ENCODE measurements around the gene KDM1B.
"Not testable (repeated sequence)": the region's sequence is repeated elsewhere in the genome, so short reads cannot be mapped to it uniquely, and the experiment has no call there.

The KDM1B gene

DNA sequence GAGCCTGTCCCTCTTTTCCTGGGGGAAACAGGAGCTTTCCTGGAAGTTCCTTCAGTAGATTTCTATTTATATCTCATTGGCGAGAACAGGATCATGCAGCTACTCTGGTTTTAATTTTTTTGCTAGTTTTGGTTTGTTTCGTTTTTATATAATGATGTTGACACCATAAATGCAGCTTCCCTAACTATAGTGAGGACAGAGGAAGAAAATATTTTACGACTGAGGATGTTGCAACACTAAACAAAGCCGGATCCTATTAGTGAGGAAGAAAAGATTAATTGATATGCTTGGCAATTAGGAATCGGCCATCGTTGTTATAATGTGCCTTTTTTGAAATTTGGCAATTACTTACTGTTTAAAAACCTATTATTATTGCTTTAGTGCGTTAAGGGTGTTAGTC is 16.6 kb downstream of the KDM1B start:
- Histone ChIP-seq H3K36me3 (replicated peaks; ENCODE audit: insufficient read depth, low read length) (no peaks in the 10 kb centered on the region), H3K27ac (ENCODE audit: low read length) (no peak overlapping the region), H2AFZ (ENCODE audit: low read length) (no peak overlapping the region), H3K4me1 (ENCODE audit: low read length) (no peaks in the 10 kb centered on the region), H3K9me3 (replicated peaks; ENCODE audit: insufficient read depth, low read length) (no peaks in the 10 kb centered on the region), H3K9ac (ENCODE audit: low read length) (no peak overlapping the region), H3F3A (ENCODE audit: insufficient read depth, low read length) (no peaks in the 10 kb centered on the region), H3K79me2 (ENCODE audit: low read length) (no peaks in the 10 kb centered on the region), H3K9me2 (replicated peaks; ENCODE audit: insufficient read depth, low read length) (no peaks in the 10 kb centered on the region), H3K4me2 (ENCODE audit: low read depth, low read length) (no peak overlapping the region), H4K20me1 (ENCODE audit: insufficient read depth, low read length) (no peaks in the 10 kb centered on the region), H3K4me3 (ENCODE audit: low read length) (no peak overlapping the region), H3K27me3 (replicated peaks; ENCODE audit: insufficient read depth, low read length) (no peaks in the 10 kb centered on the region)
- no peak for TF ChIP-seq EZH2 (optimal IDR thresholded peaks at IDR 0.05; ENCODE audit: low read depth, low read length)
- TF ChIP-seq, protein P1, sequence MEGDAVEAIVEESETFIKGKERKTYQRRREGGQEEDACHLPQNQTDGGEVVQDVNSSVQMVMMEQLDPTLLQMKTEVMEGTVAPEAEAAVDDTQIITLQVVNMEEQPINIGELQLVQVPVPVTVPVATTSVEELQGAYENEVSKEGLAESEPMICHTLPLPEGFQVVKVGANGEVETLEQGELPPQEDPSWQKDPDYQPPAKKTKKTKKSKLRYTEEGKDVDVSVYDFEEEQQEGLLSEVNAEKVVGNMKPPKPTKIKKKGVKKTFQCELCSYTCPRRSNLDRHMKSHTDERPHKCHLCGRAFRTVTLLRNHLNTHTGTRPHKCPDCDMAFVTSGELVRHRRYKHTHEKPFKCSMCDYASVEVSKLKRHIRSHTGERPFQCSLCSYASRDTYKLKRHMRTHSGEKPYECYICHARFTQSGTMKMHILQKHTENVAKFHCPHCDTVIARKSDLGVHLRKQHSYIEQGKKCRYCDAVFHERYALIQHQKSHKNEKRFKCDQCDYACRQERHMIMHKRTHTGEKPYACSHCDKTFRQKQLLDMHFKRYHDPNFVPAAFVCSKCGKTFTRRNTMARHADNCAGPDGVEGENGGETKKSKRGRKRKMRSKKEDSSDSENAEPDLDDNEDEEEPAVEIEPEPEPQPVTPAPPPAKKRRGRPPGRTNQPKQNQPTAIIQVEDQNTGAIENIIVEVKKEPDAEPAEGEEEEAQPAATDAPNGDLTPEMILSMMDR (IDR thresholded peaks at IDR 0.05; ENCODE audit: low read length): no peak
- TF ChIP-seq EZH2phosphoT487 (IDR thresholded peaks at IDR 0.05; ENCODE audit: low read length): no peak
- no peak for DNase-seq

DNA sequence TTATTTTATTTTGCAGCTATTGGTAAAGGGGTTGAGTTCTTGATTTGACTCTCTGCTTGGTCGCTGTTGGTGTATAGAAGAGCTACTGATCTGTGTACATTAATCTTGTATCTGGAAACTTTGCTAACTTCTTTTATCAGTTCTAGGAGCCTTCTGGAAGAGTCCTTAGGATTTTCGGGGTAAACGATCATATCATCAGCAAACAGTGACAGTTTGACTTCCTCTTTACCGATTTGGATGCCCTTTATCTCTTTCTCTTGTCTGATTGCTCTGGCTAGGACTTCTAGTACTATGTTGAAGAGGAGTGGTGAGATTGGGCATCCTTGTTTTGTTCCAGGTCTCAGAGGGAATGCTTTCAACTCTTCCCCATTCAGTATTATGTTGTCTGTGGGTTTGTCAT is 21.0 kb downstream of the KDM1B start:
- H3K27ac ChIP-seq (ENCODE audit: low read length); DNase-seq; H2AFZ ChIP-seq (ENCODE audit: low read length); H3K79me2 ChIP-seq (ENCODE audit: low read length); H3K9ac ChIP-seq (ENCODE audit: low read length); H4K20me1 ChIP-seq (ENCODE audit: insufficient read depth, low read length); H3F3A ChIP-seq (ENCODE audit: insufficient read depth, low read length); H3K36me3 ChIP-seq (replicated peaks; ENCODE audit: insufficient read depth, low read length); H3K9me3 ChIP-seq (replicated peaks; ENCODE audit: insufficient read depth, low read length); H3K9me2 ChIP-seq (replicated peaks; ENCODE audit: insufficient read depth, low read length); H3K4me2 ChIP-seq (ENCODE audit: low read depth, low read length); H3K4me1 ChIP-seq (ENCODE audit: low read length); H3K27me3 ChIP-seq (replicated peaks; ENCODE audit: insufficient read depth, low read length); H3K4me3 ChIP-seq (ENCODE audit: low read length): not testable (repeated sequence)

DNA sequence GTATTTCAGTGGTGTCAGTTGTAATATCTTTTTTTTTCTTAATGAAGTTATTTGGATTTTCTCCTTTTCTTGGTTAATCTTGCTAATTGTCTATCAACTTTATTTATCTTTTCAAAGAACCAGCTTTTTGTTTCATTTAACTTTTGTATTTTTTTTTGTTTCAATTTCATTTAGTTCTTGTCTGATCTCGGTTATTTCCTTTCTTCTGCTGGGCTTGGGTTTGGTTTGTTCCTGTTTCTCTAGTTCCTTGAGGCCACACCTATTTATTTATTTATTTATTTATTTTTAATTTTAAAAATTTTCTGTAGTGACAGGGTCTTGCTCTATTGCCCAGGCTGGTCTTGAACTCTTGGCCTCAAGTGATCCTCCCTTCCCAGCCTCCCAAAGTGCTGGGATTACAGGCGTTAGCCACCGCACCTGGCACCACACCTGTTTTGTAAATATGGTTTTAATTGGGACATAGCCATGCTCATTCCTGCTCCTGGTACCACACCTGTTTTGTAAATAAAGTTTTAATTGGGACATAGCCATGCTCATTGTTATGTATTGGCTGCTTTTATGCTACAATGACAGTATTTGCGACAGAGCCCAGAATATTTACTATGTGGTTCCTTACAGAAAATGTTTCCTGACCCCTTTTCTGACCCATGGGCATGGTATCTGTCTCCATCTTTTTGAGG is 22.2 kb downstream of the KDM1B start:
- H3K36me3 ChIP-seq (replicated peaks; ENCODE audit: insufficient read depth, low read length): no peaks in the 10 kb centered on the region
- no peaks in the 10 kb centered on the region for H3F3A ChIP-seq (ENCODE audit: insufficient read depth, low read length)
- H3K4me3 ChIP-seq (ENCODE audit: low read length): no peak overlapping the region
- H3K4me2 ChIP-seq (ENCODE audit: low read depth, low read length): no peak overlapping the region
- H3K9me3 ChIP-seq (replicated peaks; ENCODE audit: insufficient read depth, low read length): no peaks in the 10 kb centered on the region
- no peaks in the 10 kb centered on the region for H3K4me1 ChIP-seq (ENCODE audit: low read length)
- no peaks in the 10 kb centered on the region for H3K9me2 ChIP-seq (replicated peaks; ENCODE audit: insufficient read depth, low read length)
- no peak overlapping the region for H2AFZ ChIP-seq (ENCODE audit: low read length)
- H3K27me3 ChIP-seq (replicated peaks; ENCODE audit: insufficient read depth, low read length): no peaks in the 10 kb centered on the region
- no peaks in the 10 kb centered on the region for H4K20me1 ChIP-seq (ENCODE audit: insufficient read depth, low read length)
- no peak for DNase-seq
- no peaks in the 10 kb centered on the region for H3K79me2 ChIP-seq (ENCODE audit: low read length)
- H3K27ac ChIP-seq (ENCODE audit: low read length): no peak overlapping the region
- TF ChIP-seq EZH2phosphoT487 (IDR thresholded peaks at IDR 0.05; ENCODE audit: low read length): no peak
- TF ChIP-seq, protein P1 (IDR thresholded peaks at IDR 0.05; ENCODE audit: low read length): no peak
- no peak for TF ChIP-seq EZH2 (optimal IDR thresholded peaks at IDR 0.05; ENCODE audit: low read depth, low read length)
- H3K9ac ChIP-seq (ENCODE audit: low read length): no peak overlapping the region

DNA sequence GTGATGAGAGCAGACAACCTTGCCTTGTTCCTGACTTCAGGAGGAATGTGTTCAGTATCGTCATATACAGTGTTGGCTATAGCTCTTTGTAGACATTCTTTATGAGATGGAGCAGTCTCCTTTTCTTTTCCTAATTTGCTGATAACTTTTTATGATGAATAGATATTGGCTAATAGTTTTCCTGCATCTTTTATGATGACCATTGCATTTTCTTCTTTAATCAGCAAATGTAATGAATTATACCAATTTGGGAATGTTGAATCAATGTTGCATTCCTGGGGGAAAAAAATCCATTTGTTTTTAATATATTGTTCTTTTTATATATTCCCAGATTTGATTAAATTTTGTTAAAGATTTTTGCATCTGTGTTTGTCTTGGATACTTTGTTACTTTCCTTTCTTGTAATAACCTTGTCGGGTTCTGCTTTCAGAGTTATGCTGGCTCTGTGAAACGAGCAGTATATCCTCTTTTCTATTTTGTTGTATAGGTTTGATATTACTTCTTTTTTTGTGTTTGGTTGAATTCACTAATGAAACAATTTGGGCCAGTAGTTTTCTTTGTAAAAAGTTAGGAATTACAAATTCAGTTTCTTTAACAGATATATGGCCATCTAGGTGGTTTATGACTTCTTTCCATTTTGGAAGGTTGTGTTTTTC is 23.9 kb downstream of the KDM1B start:
- TF ChIP-seq, protein P1 (IDR thresholded peaks at IDR 0.05; ENCODE audit: low read length): no peak
- TF ChIP-seq EZH2 (optimal IDR thresholded peaks at IDR 0.05; ENCODE audit: low read depth, low read length) (no peak), EZH2phosphoT487 (IDR thresholded peaks at IDR 0.05; ENCODE audit: low read length) (no peak)
- Histone ChIP-seq H3K9me2 (replicated peaks; ENCODE audit: insufficient read depth, low read length) (no peaks in the 10 kb centered on the region), H3K36me3 (replicated peaks; ENCODE audit: insufficient read depth, low read length) (no peaks in the 10 kb centered on the region), H3F3A (ENCODE audit: insufficient read depth, low read length) (no peaks in the 10 kb centered on the region), H3K27me3 (replicated peaks; ENCODE audit: insufficient read depth, low read length) (no peaks in the 10 kb centered on the region), H3K4me3 (ENCODE audit: low read length) (no peak overlapping the region), H2AFZ (ENCODE audit: low read length) (no peak overlapping the region), H3K9me3 (replicated peaks; ENCODE audit: insufficient read depth, low read length) (no peaks in the 10 kb centered on the region), H3K27ac (ENCODE audit: low read length) (no peak overlapping the region), H3K9ac (ENCODE audit: low read length) (no peak overlapping the region), H3K4me2 (ENCODE audit: low read depth, low read length) (no peak overlapping the region), H3K79me2 (ENCODE audit: low read length) (no peaks in the 10 kb centered on the region), H4K20me1 (ENCODE audit: insufficient read depth, low read length) (no peaks in the 10 kb centered on the region), H3K4me1 (ENCODE audit: low read length) (no peaks in the 10 kb centered on the region)
- DNase-seq: no peak
